GM19397 (cell line): ENCODE results near the gene TXNDC15.
"Not testable (repeated sequence)": the region's sequence is repeated elsewhere in the genome, so short reads cannot be mapped to it uniquely, and the experiment has no call there.

Experiments used
- ATAC-seq: cut with Tn5 transposase; IDR thresholded peaks from one replicate; pipeline ENCODE4 v1.9.1; 2021; ENCODE audit warnings: mild to moderate bottlenecking, moderate library complexity; ENCODE audit not compliant: unreplicated experiment

TXNDC15 gene

GRCh38 chr5:134873987-134874830 is at the start of gene TXNDC15:
TSS of gene TXNDC15 (plus strand) at chr5:134874371. CDS start at chr5:134874428, 57 bp downstream.
- peak; percentile 81 for ATAC-seq

- ATAC-seq = no peak
Measured at GRCh38 chr5:134824681-134825080, 49.5 kb upstream of the TXNDC15 start.

GRCh38 chr5:134825212-134825611 is 49.0 kb upstream of the TXNDC15 start:
- no peak for ATAC-seq

- no peak for ATAC-seq
Measured at GRCh38 chr5:134833340-134834032, 40.7 kb upstream of the TXNDC15 start.

- ATAC-seq = no peak
Measured at GRCh38 chr5:134835623-134836022, 38.5 kb upstream of the TXNDC15 start.

- no peak for ATAC-seq
Measured at GRCh38 chr5:134837530-134838181, 36.5 kb upstream of the TXNDC15 start.

- not testable (repeated sequence) for ATAC-seq
Measured at GRCh38 chr5:134838361-134838760, 35.8 kb upstream of the TXNDC15 start.

GRCh38 chr5:134840811-134841210 is 33.4 kb upstream of the TXNDC15 start:
- no peak for ATAC-seq

GRCh38 chr5:134844252-134844651 is 29.9 kb upstream of the TXNDC15 start:
- no peak for ATAC-seq

GRCh38 chr5:134845335-134845851 is 28.8 kb upstream of the TXNDC15 start:
- no peak for ATAC-seq

- ATAC-seq = peak; percentile 93
Measured at GRCh38 chr5:134845852-134846640, 28.1 kb upstream of the TXNDC15 start, which contains the start of gene C5orf24. TSS of gene C5orf24 (plus strand) at chr5:134845968. CDS start at chr5:134854901, 8,933 bp downstream.

- ATAC-seq = no peak
Measured at GRCh38 chr5:134846641-134846960, 27.6 kb upstream of the TXNDC15 start.

- not testable (repeated sequence) for ATAC-seq
Measured at GRCh38 chr5:134849434-134849933, 24.7 kb upstream of the TXNDC15 start.

- no peak for ATAC-seq
Measured at GRCh38 chr5:134851307-134851923, 22.8 kb upstream of the TXNDC15 start.

- not testable (repeated sequence) for ATAC-seq
Measured at GRCh38 chr5:134856465-134856864, 17.7 kb upstream of the TXNDC15 start.

- ATAC-seq = no peak
Measured at GRCh38 chr5:134857401-134857800, 16.8 kb upstream of the TXNDC15 start.

GRCh38 chr5:134864707-134865106 is 9.5 kb upstream of the TXNDC15 start:
- ATAC-seq = no peak

- ATAC-seq = no peak
Measured at GRCh38 chr5:134873494-134873893, 677 bp upstream of the TXNDC15 start.

GRCh38 chr5:134874831-134875655 is 872 bp downstream of the TXNDC15 start:
- peak; percentile 37 for ATAC-seq
